ENCODE measurements around the gene ELOVL5.

- TF ChIP-seq, protein P1, sequence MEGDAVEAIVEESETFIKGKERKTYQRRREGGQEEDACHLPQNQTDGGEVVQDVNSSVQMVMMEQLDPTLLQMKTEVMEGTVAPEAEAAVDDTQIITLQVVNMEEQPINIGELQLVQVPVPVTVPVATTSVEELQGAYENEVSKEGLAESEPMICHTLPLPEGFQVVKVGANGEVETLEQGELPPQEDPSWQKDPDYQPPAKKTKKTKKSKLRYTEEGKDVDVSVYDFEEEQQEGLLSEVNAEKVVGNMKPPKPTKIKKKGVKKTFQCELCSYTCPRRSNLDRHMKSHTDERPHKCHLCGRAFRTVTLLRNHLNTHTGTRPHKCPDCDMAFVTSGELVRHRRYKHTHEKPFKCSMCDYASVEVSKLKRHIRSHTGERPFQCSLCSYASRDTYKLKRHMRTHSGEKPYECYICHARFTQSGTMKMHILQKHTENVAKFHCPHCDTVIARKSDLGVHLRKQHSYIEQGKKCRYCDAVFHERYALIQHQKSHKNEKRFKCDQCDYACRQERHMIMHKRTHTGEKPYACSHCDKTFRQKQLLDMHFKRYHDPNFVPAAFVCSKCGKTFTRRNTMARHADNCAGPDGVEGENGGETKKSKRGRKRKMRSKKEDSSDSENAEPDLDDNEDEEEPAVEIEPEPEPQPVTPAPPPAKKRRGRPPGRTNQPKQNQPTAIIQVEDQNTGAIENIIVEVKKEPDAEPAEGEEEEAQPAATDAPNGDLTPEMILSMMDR (IDR thresholded peaks at IDR 0.05): no peak
- no peak for TF ChIP-seq POLR2A (IDR thresholded peaks at IDR 0.05)
- TF ChIP-seq EP300 (IDR thresholded peaks at IDR 0.05): no peak
Observed at GRCh38 chr6:53264337-53264736, 84.4 kb downstream of the ELOVL5 start.
